ENCODE results near the gene EPHB2.
"Not testable (repeated sequence)": the region's sequence is repeated elsewhere in the genome, so short reads cannot be mapped to it uniquely, and the experiment has no call there.

The EPHB2 gene

GRCh38 chr1:22691031-22691753 lies 19.4 kb upstream of the EPHB2 start:
- no peak for DNase-seq (ENCODE audit: low read depth)

DNA sequence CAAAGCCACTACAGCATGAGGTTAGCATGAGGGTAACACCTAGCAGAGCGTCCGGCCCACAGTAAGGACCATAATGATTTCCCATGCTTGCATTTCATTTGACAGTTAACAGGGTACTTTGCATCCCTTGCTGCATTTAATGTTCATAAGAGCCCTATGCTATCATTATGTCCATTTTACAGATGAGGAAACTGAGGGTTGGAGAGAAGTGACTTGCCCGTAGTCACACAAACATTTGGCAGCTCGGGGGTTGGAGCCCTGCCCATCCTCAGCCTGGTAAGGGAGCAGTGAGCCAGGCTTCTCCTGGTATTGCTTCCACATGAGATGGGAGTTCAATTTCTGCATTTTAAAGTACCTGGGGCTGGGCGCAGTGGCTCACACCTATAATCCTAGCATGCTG lies 16.5 kb upstream of the EPHB2 start:
- DNase-seq (ENCODE audit: low read depth) = no peak

- no peak for DNase-seq (ENCODE audit: low read depth)
These were observed 14.0 kb upstream of the EPHB2 start for GRCh38 chr1:22696610-22697009.

DNA sequence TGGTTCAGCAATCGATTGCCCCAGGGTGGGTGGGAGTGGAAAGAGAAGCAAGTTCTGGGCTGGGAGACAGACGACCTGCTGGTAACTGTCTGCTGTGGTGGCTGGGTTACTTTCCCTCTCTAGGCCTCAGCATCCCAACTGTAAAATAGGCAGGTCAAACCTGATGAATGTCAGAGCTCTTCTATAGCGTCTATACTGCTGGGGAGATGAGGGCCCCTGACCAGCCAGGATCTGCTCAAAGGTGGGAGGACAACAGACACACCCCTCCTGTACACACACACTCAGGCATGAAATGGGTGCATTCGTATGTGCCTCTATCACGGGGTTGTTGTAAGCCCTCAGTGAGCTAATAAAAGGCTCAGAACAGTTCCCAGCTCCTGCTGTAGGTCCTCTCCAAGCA lies 12.7 kb upstream of the EPHB2 start:
- DNase-seq (ENCODE audit: low read depth) = no peak

DNA sequence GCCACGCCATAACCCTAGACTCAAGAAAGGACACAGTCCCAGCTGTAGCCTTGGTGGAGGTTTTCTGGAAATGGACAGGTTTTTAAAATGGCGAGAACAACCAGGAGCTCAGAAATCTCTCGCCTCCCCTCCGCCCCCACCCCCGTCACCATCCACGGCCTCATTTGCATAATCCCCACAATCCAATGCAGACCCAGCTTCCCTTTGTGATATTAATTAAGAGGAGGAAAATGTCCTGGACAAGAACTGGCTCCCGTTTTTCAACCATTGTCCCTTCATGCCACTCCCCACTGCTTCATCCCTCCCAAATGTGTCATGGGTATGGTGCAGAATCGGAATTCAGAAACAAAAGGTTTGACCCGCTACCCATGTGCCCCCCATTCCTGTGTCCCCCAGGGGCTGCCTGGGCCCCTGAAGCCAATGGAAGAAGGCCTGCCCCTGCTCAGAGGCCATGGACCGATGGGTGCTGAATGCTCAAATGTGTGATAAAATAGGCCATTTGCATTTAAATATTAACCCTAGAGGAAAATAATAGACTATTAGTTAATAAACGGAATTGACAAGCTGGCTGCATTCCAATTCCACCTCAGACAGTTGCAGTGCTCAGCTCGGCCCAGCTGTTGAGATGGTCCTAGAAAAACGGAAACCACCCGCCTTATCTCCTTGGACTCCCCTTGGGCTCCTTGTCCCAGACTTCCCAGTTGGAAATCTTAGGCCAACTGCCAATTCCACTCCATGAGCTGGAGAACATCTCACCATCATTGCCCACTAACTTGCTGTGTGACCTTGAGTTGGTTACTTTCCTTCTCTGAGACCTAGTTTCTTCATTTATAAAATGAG lies 10.7 kb upstream of the EPHB2 start:
- DNase-seq (ENCODE audit: low read depth) = no peak

DNA sequence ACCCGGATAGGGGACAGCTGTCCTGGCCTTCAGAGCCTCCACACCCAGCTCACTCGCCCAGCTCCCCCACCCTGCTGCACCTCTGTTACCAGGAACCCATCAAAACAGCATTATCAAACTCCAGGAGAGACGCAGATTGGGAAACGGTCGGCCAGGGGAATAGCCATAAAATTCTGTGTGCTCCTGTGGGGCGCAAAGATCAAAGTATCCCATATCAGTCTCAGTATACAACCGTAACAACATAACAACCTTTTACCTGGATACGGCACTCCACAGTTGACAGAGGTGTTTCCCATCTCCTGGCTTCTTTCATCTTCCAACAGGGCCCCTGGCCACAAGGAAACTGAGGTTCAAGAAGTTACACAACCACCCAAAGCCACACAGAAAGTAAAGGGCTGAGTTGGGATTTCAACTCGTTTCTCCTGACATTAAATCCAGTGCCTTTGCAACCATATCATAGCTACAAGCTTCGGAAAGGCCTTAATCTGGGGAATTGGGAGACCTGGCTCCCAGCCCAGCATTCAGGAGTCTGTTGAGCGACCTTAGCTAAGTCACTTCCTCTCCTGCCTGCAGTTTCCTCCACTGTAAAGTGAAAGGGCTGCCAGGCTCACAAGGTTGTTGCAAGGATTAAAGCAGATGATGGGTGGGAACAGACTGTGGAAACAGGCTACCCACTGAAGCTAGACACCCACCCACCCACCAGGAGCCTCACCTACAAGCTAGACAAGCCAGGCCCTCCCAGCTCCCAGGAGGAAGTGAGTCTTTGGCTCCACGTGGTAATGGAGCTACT lies 8.1 kb upstream of the EPHB2 start:
- DNase-seq (ENCODE audit: low read depth) = no peak

- peak; percentile 51 for DNase-seq (ENCODE audit: low read depth)
These were observed 6.1 kb upstream of the EPHB2 start for GRCh38 chr1:22704440-22705067.

DNA sequence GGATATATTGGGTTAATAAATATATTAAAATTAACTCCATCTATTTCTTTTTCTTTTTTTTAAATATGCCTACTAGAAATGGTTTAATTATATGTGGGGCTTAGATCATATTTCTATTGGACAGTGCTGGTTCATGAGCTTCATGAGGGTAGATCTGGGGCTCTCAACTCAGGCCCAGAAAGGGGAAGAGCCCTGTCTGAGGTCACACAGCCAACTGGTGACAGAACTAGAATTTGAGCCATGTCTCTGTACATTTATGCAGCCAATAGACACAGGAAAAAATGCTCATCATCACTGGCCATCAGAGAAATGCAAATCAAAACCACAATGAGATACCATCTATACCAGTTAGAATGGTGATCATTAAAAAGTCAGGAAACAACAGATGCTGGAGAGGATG lies 5.1 kb upstream of the EPHB2 start:
- no peak for DNase-seq (ENCODE audit: low read depth)

- DNase-seq (ENCODE audit: low read depth) = not testable (repeated sequence)
These were observed 4.5 kb upstream of the EPHB2 start for GRCh38 chr1:22706100-22706499.

DNA sequence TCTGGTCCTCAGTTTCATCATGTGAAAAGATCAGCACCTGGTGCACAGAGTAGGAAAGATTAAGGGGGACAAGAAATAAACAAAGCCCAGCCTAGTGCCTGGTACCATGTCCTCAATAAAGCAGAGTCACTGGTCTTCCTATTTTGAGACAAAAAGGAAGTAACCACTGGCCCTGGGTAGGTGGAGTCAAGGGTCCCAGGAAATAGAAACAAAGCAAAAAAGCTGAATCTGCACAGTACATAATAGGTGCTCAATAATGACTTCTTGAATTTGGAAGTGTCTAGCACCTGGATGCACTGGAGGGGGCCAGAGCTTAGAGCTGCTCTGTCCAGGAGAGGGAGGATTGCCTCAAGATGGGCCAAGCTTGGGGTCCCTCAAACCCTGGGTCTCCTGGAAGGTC lies 1.9 kb upstream of the EPHB2 start:
- DNase-seq (ENCODE audit: low read depth) = no peak

DNA sequence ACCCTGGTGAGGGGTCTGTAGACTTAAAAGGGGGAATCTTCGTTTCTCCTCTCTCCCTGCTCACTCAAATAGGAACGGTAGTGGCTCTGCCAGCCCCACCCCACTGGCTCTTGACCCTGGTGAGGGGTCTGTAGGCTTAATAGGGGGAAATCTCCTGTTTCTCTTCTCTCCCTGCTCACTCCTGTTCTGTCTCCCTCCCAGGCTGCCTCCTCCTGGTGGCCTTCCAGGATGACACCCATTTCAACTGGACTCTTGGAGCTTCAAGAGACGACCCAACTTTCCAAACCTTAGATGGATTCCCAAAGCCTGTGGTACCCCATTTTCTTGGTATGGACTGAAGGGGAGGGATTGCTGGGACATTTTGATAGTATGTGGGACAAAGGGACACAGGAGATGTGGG lies 1.4 kb upstream of the EPHB2 start:
- DNase-seq (ENCODE audit: low read depth) = no peak

DNA sequence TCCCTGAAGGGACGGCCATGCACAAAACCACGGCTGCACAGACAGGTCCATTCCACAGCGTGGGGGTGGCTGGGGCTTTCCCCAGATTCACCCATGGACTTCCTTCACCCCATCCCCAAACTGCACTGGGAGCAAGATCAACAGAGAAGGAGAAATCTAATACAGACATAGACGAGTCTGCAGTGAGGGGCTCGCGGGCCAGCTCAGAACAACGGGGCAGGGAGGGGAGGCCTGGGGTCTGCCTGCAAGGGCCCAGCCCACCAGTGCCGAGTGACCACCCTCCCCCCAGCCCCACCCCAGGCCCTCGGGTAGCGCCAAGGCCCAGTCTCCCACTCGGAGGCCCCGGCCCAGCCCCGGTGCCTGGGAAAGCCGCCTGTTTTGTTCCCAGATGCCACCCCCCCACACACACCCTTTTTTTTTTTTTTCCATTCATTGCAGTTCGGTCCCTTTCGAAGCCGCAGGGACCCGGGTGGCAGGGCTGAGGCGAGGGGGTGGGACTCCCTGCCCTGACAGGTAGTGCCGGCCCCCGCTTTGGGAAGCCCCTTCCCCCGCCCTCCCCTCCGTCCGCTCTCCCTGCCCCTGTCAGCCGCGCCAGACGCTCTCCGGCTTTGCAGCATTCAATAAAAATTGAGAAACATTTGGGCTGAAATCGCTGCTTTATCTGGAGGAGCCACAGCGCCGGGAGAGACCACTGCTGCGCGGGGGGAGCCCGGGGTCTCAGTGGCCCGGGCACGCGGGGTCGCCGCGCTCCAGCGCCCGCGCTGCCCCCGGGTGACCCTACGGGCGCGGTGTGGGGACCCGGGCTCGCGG lies 543 bp upstream of the EPHB2 start:
- DNase-seq (ENCODE audit: low read depth) = no peak

DNA sequence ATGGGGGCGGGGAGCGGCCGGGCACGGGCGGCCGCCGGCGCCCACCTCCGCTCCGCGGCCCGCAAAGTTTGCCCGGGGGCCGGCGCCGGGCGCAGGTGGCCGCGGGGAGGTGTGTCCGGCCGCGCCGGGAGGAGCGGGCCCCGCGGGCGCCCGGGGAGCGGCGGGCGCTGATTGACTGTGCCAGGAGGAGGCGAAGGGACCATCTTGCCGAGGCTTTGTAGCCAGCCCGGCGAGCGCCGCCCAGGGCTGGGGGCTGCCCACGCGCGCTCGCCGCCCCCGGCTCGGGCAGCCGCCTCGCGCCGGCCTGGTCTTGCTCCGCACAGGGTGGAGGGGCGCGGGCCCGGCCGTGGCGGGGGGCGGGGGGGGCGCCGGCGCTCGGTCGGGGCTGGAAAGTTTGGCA lies 432 bp downstream of the EPHB2 start:
- no peak for DNase-seq (ENCODE audit: low read depth)

- no peak for DNase-seq (ENCODE audit: low read depth)
These were observed 1.2 kb downstream of the EPHB2 start for GRCh38 chr1:22711591-22712501.

DNA sequence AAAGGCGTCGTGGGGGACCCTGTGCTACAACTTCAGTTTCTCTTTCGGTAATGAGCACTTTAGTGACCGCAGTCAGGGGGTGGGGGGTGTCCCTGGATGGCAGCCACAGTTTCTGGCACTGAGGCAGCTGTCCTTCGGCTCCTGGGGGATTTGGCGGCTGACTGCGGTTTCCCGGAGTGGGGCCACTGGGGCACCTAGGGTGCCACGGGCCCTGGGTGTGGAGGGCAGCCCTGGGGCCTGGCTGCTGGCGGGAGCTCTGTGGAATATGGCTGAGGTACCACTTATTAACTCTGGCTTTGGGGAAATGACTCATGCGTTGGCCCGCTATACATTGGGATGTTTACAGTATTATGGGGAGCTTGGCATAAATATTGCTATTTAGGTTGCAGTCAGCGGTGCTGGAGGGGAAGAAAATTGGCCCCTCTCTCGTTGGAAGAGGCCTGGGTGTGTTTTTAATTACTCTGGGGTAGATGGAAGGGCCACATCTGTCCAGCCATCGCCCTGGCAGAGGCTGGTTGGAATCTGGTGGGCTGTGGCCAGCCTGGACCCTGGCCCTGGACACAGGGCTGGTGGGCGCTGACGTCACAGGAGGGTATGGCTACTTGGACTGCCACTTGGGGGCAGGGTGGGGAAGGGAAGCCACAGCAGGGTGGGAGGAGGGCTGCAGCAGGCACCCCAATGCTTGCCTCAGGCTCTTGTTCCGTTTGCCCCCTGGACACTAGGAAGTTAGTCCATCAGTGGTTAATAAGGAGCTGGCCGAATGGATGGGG lies 2.0 kb downstream of the EPHB2 start:
- no peak for DNase-seq (ENCODE audit: low read depth)

DNA sequence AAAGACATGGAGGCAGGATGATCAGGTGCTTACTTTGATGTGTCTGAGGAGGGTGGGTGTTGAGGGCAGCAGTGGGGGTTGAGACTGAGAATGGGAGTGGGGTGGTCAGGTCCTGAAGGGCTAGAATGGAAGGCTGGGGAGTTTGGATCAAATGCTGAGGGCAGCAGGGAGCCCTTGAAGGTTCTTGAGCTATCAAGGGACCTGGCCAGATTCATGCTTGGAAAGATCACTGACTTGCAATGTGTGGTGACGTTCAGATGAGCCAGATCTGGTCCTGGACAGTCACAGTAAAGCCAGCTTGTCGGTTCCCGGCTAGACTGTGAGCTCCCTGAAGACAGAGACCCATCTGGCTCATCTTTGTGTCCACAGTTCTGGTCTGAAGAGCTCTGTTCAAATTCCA lies 3.8 kb downstream of the EPHB2 start:
- no peak for DNase-seq (ENCODE audit: low read depth)

- no peak for DNase-seq (ENCODE audit: low read depth)
These were observed 6.6 kb downstream of the EPHB2 start for GRCh38 chr1:22717037-22717760.

GRCh38 chr1:22721122-22721873 lies 10.7 kb downstream of the EPHB2 start:
- DNase-seq (ENCODE audit: low read depth) = no peak

Measured in non-pigmented ciliary epithelial cell (primary cell).